OCI-LY3 (cell line): ENCODE data around the gene PCBD2.
A peak's percentile ranks its signal among the peaks of the same experiment; 100 is the strongest.
"Not testable (repeated sequence)": the region's sequence is repeated elsewhere in the genome, so short reads cannot be mapped to it uniquely, and the experiment has no call there.

Experiments used
- H2AFZ ChIP-seq: fragments of 200-600, 300-600 bp; shearing (Covaris generic); 2 replicates; pipeline ENCODE4 v1.6.0; 2014; ENCODE audit warnings: antibody characterized with exemption, low read depth, low read length
- H3K27ac ChIP-seq: fragments of 200-600, 300-600 bp; sonication (generic); 2 replicates; pipeline ENCODE4 v1.5.1; 2014; ENCODE audit warnings: mild to moderate bottlenecking, low read length, moderate library complexity, mixed read lengths
- H3K27me3 ChIP-seq: fragments of 200-600, 300-600 bp; sonication (generic); 2 replicates; pipeline ENCODE4 v1.6.1; 2014; ENCODE audit warnings: low read depth, low read length, mixed read lengths
- H3K36me3 ChIP-seq: fragments of 200-600, 300-600 bp; sonication (generic); replicated peaks from 2 replicates; pipeline ENCODE3; 2014; ENCODE audit warnings: low read depth, low read length, mixed read lengths
- H3K4me1 ChIP-seq: fragments of 300-600, 200-600 bp; sonication (generic); 2 replicates; pipeline ENCODE4 v1.6.1; 2014; ENCODE audit warnings: low read length, mixed read lengths
- H3K4me2 ChIP-seq: fragments of 200-600, 300-600 bp; sonication (generic); 2 replicates; pipeline ENCODE4 v1.6.1; 2014; ENCODE audit warnings: low read length, mixed read lengths
- H3K4me3 ChIP-seq: fragments of 300-600, 200-600 bp; sonication (generic); 2 replicates; pipeline ENCODE4 v1.5.1; 2014; ENCODE audit warnings: antibody characterized with exemption, mild to moderate bottlenecking, low read length, moderate library complexity
- H3K79me2 ChIP-seq: fragments of 300-600, 200-600 bp; shearing (Covaris generic); 2 replicates; pipeline ENCODE4 v1.6.1; 2014; ENCODE audit warnings: mild to moderate bottlenecking, low read length, mixed read lengths
- H3K9ac ChIP-seq: fragments of 300-600, 200-600 bp; shearing (Covaris generic); 2 replicates; pipeline ENCODE4 v1.6.0; 2014; ENCODE audit warnings: mild to moderate bottlenecking, low read length, moderate library complexity
- H3K9me3 ChIP-seq: fragments of 200-600, 300-600 bp; shearing (Covaris generic); 2 replicates; pipeline ENCODE4 v1.6.1; 2014; ENCODE audit warnings: low read length, mixed read lengths; ENCODE audit not compliant: insufficient read depth
- H4K20me1 ChIP-seq: fragments of 200-600, 300-600 bp; sonication (generic); 2 replicates; pipeline ENCODE4 v1.6.1; 2016; ENCODE audit warnings: low read length, mixed read lengths; ENCODE audit not compliant: insufficient read depth
- EZH2phosphoT487 ChIP-seq: fragments of 200-600 bp; shearing (Covaris generic); IDR thresholded peaks from 2 replicates; pipeline ENCODE4 v1.6.1; 2018; ENCODE audit warnings: antibody characterized with exemption, mixed run types, low read depth
- TF ChIP-seq, protein P1 (sequence below): fragments of 200-600, 300-600 bp; sonication (generic); IDR thresholded peaks from 2 replicates; pipeline ENCODE4 v1.5.1; 2014; ENCODE audit warnings: antibody characterized with exemption, low read length, low read depth

The PCBD2 gene

DNA sequence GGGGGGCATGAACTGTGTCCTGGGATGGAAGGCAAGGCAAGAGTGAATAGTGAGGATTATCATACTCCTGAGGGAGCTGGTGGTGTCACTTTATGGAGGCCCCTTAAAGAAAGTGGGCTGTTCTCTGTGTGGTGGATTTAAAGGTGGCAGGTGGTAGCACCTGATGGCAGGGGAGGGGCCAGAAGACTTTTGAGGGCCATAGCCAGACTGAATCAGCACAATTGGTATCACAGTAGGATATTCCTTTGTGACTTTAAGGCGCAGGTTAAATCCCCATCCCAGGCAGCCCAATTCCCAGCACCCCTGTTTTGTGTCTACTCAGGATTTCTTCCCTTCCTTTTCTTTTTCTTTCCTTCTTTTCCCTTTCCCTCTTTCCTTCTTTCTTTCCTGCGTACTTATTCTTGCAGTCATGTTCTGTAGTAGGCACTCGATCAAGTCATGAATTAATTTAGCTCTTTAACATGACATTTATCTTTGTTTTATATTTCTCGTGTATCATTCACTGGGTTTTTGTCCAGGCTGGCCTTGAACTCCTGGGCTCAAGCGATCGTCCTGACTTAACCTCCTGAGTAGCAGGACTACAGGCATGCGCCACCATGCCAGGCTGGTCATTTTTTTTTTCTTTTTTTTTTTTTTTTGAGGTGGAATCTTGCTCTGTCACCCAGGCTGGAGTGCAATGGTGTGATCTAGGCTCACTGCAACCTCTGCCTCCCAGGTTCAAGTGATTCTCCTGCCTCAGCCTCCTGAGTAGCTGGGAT lies 11.0 kb upstream of the PCBD2 start:
- Histone ChIP-seq H4K20me1 (no peaks in the 10 kb centered on the region; the same call in 1 of the 2 replicates), H3K9me3 (no peaks in the 10 kb centered on the region), H2AFZ (no peak overlapping the region), H3K79me2 (no peaks in the 10 kb centered on the region), H3K4me3 (no peak overlapping the region), H3K36me3 (no peaks in the 10 kb centered on the region), H3K27ac (no peak overlapping the region), H3K27me3 (no peaks in the 10 kb centered on the region), H3K4me2 (no peak overlapping the region), H3K9ac (no peak overlapping the region), H3K4me1 (peaks cover 9% of the 10 kb centered on the region)
- TF ChIP-seq, protein P1, sequence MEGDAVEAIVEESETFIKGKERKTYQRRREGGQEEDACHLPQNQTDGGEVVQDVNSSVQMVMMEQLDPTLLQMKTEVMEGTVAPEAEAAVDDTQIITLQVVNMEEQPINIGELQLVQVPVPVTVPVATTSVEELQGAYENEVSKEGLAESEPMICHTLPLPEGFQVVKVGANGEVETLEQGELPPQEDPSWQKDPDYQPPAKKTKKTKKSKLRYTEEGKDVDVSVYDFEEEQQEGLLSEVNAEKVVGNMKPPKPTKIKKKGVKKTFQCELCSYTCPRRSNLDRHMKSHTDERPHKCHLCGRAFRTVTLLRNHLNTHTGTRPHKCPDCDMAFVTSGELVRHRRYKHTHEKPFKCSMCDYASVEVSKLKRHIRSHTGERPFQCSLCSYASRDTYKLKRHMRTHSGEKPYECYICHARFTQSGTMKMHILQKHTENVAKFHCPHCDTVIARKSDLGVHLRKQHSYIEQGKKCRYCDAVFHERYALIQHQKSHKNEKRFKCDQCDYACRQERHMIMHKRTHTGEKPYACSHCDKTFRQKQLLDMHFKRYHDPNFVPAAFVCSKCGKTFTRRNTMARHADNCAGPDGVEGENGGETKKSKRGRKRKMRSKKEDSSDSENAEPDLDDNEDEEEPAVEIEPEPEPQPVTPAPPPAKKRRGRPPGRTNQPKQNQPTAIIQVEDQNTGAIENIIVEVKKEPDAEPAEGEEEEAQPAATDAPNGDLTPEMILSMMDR = no peak
- TF ChIP-seq EZH2phosphoT487 = no peak

DNA sequence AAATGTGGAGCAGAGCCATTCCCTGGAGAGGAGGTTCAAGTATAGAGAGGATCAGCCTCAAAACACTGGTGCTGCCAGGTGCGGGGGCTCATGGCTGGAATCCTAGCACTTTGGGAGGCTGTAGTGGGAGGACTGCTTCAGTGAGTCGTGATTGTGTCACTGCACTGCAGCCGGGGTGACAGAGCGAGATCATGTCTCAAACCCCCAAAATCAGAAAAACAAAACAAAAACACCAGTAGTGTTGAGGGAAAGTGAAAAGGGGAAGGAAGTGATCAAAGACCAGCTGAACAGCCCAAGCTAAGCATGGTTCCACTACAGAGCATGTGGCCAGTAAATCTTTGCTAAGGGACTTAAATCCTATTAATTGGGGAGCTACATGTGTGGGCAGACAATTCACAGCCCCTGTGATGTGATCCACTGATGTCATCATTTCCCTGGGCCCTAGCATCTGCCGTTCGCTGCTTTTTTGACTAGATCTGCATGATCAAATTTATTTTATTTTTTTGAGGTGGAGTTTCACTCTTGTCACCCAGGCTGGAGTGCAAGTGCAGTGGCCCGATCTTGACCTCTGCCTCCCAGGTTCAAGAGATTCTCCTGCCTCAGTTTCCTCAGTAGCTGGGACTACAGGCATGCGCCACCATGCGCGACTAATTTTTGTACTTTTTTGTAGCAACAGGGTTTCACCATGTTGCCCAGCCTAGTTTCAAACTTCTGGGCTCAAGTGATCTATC lies 2.7 kb upstream of the PCBD2 start:
- Histone ChIP-seq H3K9me3 (no peaks in the 10 kb centered on the region), H3K4me3 (peak overlapping the region; percentile 31; the same call in 1 of the 2 replicates), H3K4me2 (peak overlapping the region; percentile 65), H3K27ac (peak overlapping the region; percentile 50), H2AFZ (no peak overlapping the region), H3K79me2 (peaks cover 8% of the 10 kb centered on the region), H4K20me1 (no peaks in the 10 kb centered on the region), H3K27me3 (no peaks in the 10 kb centered on the region), H3K9ac (peak overlapping the region; percentile 33), H3K36me3 (peaks cover 3% of the 10 kb centered on the region), H3K4me1 (peaks cover 29% of the 10 kb centered on the region)
- TF ChIP-seq EZH2phosphoT487 = no peak
- TF ChIP-seq, protein P1 = no peak

DNA sequence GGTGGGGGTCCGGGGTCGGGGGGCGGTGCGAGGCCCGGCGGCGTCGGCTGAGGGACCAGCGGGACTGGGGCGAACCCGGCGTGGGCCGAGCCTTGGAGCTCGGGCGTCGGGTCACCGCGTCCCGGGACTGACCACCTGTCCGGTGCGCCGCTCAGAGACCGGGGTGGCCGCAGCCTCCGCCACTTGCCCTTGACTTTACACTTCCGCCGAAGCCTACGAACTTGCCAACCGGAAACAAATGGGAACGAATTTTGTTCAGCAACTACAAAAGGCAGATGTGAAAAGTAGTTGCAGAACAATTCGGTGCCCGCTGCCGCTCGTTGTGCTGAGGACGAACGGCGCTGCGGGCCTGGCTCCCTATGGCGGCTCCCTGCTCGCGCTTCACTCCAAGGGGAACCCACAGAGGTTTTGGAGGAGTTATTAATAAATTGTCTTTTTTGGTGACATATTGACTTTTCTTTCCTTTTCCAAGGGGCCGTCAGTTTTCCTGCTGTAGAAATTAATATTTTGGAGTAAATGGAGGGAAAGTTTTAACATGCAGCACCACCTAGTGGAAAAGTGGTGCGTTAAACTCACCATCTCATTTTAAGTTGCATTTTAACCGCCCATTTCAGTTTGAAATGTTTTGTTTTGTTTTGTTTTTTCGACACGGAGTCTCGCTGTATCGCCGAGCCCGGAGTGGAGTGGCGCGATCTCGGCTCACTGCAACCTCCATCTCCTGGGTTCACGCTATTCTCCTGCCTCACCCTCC lies 490 bp downstream of the PCBD2 start:
- TF ChIP-seq, protein P1 = peak; percentile 69
- TF ChIP-seq EZH2phosphoT487 = no peak
- no peak overlapping the region for H2AFZ ChIP-seq
- H3K9me3 ChIP-seq = no peaks in the 10 kb centered on the region

DNA sequence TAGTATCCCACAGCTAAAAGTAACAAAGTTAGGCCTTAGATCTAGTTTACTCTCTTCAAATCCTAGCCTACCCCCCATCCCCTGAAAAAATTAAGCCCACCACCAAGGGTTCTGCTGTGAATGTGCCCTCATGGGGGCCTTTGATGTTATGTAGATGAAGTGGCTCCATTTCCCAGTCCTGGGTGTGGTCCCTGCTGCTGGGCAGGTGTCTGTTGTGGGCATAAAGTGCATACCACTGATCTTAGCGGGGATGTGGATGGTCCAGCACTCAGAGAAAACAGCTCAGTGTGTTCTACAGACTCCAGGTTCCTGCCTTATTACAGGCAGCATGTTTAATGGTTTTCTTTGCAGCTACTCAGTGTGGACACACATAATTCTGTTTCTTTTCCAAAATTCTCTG lies 1.9 kb downstream of the PCBD2 start:
- peaks cover 3% of the 10 kb centered on the region for H3K36me3 ChIP-seq
- no peak overlapping the region for H3K27ac ChIP-seq
- no peak overlapping the region for H2AFZ ChIP-seq
- H4K20me1 ChIP-seq = no peaks in the 10 kb centered on the region
- TF ChIP-seq EZH2phosphoT487 = no peak
- TF ChIP-seq, protein P1 = no peak
- H3K9ac ChIP-seq = no peak overlapping the region
- peak overlapping the region; percentile 61 for H3K4me2 ChIP-seq
- no peaks in the 10 kb centered on the region for H3K9me3 ChIP-seq
- no peak overlapping the region for H3K4me3 ChIP-seq
- peaks cover 8% of the 10 kb centered on the region for H3K79me2 ChIP-seq
- H3K27me3 ChIP-seq = no peaks in the 10 kb centered on the region
- peaks cover 27% of the 10 kb centered on the region for H3K4me1 ChIP-seq

More for the DNA sequence above, 490 bp downstream of the PCBD2 start:
- Histone ChIP-seq H3K27ac (peak overlapping the region; percentile 91), H3K4me3 (peak overlapping the region; percentile 89), H3K9ac (peak overlapping the region; percentile 86), H3K4me1 (peaks cover 29% of the 10 kb centered on the region), H3K4me2 (peak overlapping the region; percentile 56), H3K27me3 (no peaks in the 10 kb centered on the region), H3K36me3 (peaks cover 3% of the 10 kb centered on the region), H3K79me2 (peaks cover 8% of the 10 kb centered on the region), H4K20me1 (no peaks in the 10 kb centered on the region)

DNA sequence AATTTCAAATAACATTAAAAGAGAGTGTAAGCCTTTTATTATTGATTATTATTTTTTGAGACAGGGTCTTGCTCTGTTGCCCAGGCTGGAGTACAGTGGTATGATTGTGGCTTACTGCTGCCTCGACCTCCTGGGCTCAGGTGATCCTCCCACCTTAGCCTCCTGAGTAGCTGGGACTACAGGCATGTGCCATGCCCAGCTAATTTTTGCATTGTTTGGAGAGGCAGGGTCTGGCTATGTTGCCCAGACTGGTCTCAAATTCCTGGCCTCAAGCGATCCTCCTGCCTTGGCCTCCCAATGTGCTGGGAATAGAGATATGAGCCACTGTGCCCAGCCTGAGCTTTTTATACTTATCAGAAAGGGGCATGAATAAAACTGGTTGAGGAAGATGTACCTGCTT lies 5.8 kb downstream of the PCBD2 start:
- H4K20me1 ChIP-seq, H2AFZ ChIP-seq, H3K9me3 ChIP-seq, H3K4me3 ChIP-seq, H3K9ac ChIP-seq, H3K27me3 ChIP-seq, H3K4me2 ChIP-seq, H3K4me1 ChIP-seq, H3K27ac ChIP-seq, H3K79me2 ChIP-seq, H3K36me3 ChIP-seq: not testable (repeated sequence)
